ENCODE data around the gene PLXNA1. TPM values are rescaled to one million over a fixed set of nuclear protein-coding genes. Genes with fewer than 3 reads are reported as not detected.

Gene PLXNA1
- total and polyA plus RNA-seq, 10 of the 15 experiments (the other 5 are each of a cell fraction or from before 2014, with no cell fraction given) = 0.03 to 16.4 (median 2.5) TPM

DNA sequence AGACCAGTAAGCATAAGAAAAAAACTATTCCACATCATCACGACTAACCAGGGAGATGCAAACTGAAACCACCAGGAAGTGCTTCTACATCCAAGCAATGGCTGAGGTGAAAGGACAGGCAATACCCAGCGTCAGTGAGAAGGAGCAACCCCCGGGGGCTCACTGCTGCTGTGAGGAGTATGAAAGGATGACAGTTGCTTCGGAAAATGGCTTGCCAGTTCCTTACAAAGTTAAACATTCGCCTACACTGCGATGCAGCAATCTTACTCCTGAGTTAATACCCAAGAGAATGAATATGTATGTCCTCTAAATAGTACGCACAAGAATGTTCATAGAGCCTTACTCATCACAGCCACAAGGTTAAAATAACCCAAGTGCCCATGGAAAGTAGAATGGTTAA is 13.3 kb upstream of the PLXNA1 start (continued):
- no peak for TF ChIP-seq IKZF2 (IDR thresholded peaks at IDR 0.05)
- no peak for TF ChIP-seq RAD21 (IDR thresholded peaks at IDR 0.05; ENCODE audit: insufficient read depth, low read depth, low read length)
- TF ChIP-seq CREB1 (IDR thresholded peaks at IDR 0.05; ENCODE audit: low read depth) = no peak
- TF ChIP-seq, protein P1, sequence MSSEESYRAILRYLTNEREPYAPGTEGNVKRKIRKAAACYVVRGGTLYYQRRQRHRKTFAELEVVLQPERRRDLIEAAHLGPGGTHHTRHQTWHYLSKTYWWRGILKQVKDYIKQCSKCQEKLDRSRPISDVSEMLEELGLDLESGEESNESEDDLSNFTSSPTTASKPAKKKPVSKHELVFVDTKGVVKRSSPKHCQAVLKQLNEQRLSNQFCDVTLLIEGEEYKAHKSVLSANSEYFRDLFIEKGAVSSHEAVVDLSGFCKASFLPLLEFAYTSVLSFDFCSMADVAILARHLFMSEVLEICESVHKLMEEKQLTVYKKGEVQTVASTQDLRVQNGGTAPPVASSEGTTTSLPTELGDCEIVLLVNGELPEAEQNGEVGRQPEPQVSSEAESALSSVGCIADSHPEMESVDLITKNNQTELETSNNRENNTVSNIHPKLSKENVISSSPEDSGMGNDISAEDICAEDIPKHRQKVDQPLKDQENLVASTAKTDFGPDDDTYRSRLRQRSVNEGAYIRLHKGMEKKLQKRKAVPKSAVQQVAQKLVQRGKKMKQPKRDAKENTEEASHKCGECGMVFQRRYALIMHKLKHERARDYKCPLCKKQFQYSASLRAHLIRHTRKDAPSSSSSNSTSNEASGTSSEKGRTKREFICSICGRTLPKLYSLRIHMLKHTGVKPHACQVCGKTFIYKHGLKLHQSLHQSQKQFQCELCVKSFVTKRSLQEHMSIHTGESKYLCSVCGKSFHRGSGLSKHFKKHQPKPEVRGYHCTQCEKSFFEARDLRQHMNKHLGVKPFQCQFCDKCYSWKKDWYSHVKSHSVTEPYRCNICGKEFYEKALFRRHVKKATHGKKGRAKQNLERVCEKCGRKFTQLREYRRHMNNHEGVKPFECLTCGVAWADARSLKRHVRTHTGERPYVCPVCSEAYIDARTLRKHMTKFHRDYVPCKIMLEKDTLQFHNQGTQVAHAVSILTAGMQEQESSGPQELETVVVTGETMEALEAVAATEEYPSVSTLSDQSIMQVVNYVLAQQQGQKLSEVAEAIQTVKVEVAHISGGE (CRISPR knock-in tag; IDR thresholded peaks at IDR 0.05) = no peak
- no peak for TF ChIP-seq NFIC (IDR thresholded peaks at IDR 0.05; ENCODE audit: low read depth, low read length)
- no peak for TF ChIP-seq ESRRA (IDR thresholded peaks at IDR 0.05; ENCODE audit: low read length)
- TF ChIP-seq, protein P2, sequence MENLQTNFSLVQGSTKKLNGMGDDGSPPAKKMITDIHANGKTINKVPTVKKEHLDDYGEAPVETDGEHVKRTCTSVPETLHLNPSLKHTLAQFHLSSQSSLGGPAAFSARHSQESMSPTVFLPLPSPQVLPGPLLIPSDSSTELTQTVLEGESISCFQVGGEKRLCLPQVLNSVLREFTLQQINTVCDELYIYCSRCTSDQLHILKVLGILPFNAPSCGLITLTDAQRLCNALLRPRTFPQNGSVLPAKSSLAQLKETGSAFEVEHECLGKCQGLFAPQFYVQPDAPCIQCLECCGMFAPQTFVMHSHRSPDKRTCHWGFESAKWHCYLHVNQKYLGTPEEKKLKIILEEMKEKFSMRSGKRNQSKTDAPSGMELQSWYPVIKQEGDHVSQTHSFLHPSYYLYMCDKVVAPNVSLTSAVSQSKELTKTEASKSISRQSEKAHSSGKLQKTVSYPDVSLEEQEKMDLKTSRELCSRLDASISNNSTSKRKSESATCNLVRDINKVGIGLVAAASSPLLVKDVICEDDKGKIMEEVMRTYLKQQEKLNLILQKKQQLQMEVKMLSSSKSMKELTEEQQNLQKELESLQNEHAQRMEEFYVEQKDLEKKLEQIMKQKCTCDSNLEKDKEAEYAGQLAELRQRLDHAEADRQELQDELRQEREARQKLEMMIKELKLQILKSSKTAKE (IDR thresholded peaks at IDR 0.05; ENCODE audit: low read depth, poor library complexity, severe bottlenecking) = no peak
- no peak for TF ChIP-seq EED (IDR thresholded peaks at IDR 0.05; ENCODE audit: low read depth)
- TF ChIP-seq, protein P3, sequence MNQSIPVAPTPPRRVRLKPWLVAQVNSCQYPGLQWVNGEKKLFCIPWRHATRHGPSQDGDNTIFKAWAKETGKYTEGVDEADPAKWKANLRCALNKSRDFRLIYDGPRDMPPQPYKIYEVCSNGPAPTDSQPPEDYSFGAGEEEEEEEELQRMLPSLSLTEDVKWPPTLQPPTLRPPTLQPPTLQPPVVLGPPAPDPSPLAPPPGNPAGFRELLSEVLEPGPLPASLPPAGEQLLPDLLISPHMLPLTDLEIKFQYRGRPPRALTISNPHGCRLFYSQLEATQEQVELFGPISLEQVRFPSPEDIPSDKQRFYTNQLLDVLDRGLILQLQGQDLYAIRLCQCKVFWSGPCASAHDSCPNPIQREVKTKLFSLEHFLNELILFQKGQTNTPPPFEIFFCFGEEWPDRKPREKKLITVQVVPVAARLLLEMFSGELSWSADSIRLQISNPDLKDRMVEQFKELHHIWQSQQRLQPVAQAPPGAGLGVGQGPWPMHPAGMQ (IDR thresholded peaks at IDR 0.05; ENCODE audit: borderline replicate concordance) = no peak
